ENCODE data around the gene PDC. TPM values are rescaled to one million over a fixed set of nuclear protein-coding genes. Genes with fewer than 3 reads are reported as not detected.

PDC gene
- total RNA-seq, 1 experiment from 2014 or later, result not detected

DNA sequence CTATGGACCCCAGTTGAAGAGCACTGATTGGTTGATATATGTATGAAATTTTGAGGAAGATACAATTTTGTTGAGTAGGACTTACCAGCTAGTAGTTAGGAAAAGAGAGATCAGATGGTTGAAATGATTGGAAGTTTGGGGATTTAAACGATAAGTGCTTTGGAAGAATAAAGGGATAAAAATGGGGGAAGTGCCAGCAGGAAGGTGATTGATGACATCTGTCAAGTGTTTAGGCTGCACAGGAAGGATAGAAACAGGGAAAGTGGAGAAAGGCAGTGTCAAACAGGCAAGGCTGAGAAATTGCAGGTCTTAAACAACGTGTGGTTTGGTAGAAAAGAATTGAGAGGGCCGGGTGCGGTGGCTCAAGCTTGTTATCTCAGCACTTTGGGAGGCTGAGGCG is 22.3 kb downstream of the PDC start:
- H3K4me3 ChIP-seq (ENCODE audit: low read depth in 2 of 2, low read length in 2 of 2), result no peak overlapping the region
- ChIA-PET POLR2A (no interaction called here), CTCF (no interaction called here)
- no peaks in the 10 kb centered on the region for H3K36me3 ChIP-seq (ENCODE audit: control insufficient read depth, insufficient read depth, low read length)
- no peaks in the 10 kb centered on the region for H3K4me1 ChIP-seq (ENCODE audit: control insufficient read depth, insufficient read depth, low read length)
- no peak for DNase-seq (ENCODE audit: low read depth, low spot score)
- H3K27me3 ChIP-seq (ENCODE audit: control insufficient read depth, insufficient read depth, low read length), result no peaks in the 10 kb centered on the region
- H3K9me3 ChIP-seq (ENCODE audit: control insufficient read depth, insufficient read depth, low read depth, low read length), result no peaks in the 10 kb centered on the region
- in situ Hi-C loops (cut with HindIII; ENCODE audit: low pct_unique_long_range_greater_than_20kb, low sequenced_read_pairs) (no loop called here), intact Hi-C loops (cut with micrococcal nuclease; ENCODE audit: unreplicated experiment) (no loop called here)
- TF ChIP-seq TCF7L2 (IDR thresholded peaks at IDR 0.05; ENCODE audit: low read depth, low read length) (no peak), SIN3A (IDR thresholded peaks at IDR 0.05; ENCODE audit: borderline replicate concordance, insufficient read depth, low read depth, low read length) (no peak), REST (IDR thresholded peaks at IDR 0.05; ENCODE audit: insufficient read depth in 1 of 2, low read depth in 2 of 2, low read length in 1 of 2) (no peak), POLR2AphosphoS5 (IDR thresholded peaks at IDR 0.05; ENCODE audit: low read depth, low read length) (no peak)
- TF ChIP-seq, protein P1, sequence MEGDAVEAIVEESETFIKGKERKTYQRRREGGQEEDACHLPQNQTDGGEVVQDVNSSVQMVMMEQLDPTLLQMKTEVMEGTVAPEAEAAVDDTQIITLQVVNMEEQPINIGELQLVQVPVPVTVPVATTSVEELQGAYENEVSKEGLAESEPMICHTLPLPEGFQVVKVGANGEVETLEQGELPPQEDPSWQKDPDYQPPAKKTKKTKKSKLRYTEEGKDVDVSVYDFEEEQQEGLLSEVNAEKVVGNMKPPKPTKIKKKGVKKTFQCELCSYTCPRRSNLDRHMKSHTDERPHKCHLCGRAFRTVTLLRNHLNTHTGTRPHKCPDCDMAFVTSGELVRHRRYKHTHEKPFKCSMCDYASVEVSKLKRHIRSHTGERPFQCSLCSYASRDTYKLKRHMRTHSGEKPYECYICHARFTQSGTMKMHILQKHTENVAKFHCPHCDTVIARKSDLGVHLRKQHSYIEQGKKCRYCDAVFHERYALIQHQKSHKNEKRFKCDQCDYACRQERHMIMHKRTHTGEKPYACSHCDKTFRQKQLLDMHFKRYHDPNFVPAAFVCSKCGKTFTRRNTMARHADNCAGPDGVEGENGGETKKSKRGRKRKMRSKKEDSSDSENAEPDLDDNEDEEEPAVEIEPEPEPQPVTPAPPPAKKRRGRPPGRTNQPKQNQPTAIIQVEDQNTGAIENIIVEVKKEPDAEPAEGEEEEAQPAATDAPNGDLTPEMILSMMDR (IDR thresholded peaks at IDR 0.05), result no peak
- no peak for ATAC-seq
- BruUV-seq (replicated peaks), result no TSS peak
- no peak overlapping the region for H3K27ac ChIP-seq (ENCODE audit: low read length)

- DNase-seq (ENCODE audit: low read depth, low spot score) (no peak), ATAC-seq (no peak)
- ChIA-PET POLR2A (no interaction called here), CTCF (no interaction called here)
- in situ Hi-C loops (cut with HindIII; ENCODE audit: low pct_unique_long_range_greater_than_20kb, low sequenced_read_pairs), result no loop called here
- TF ChIP-seq POLR2AphosphoS5 (IDR thresholded peaks at IDR 0.05; ENCODE audit: low read depth, low read length) (no peak), SIN3A (IDR thresholded peaks at IDR 0.05; ENCODE audit: borderline replicate concordance, insufficient read depth, low read depth, low read length) (no peak)
- H3K4me3 ChIP-seq (ENCODE audit: low read depth in 2 of 2, low read length in 2 of 2), result no peak overlapping the region
- H3K36me3 ChIP-seq (ENCODE audit: control insufficient read depth, insufficient read depth, low read length), result no peaks in the 10 kb centered on the region
- H3K4me1 ChIP-seq (ENCODE audit: control insufficient read depth, insufficient read depth, low read length), result no peaks in the 10 kb centered on the region
- intact Hi-C loops (cut with micrococcal nuclease; ENCODE audit: unreplicated experiment), result no loop called here
- BruUV-seq (replicated peaks), result no TSS peak
- no peaks in the 10 kb centered on the region for H3K27me3 ChIP-seq (ENCODE audit: control insufficient read depth, insufficient read depth, low read length)
- no peak overlapping the region for H3K27ac ChIP-seq (ENCODE audit: low read length)
- H3K9me3 ChIP-seq (ENCODE audit: control insufficient read depth, insufficient read depth, low read depth, low read length), result no peaks in the 10 kb centered on the region
Observed at GRCh38 chr1:186435336-186435735, 25.6 kb downstream of the PDC start.

- no peak for ATAC-seq
- H3K4me1 ChIP-seq (ENCODE audit: control insufficient read depth, insufficient read depth, low read length), result no peaks in the 10 kb centered on the region
- TF ChIP-seq POLR2AphosphoS5 (IDR thresholded peaks at IDR 0.05; ENCODE audit: low read depth, low read length) (no peak), REST (IDR thresholded peaks at IDR 0.05; ENCODE audit: insufficient read depth in 1 of 2, low read depth in 2 of 2, low read length in 1 of 2) (no peak)
- TF ChIP-seq, protein P1 (IDR thresholded peaks at IDR 0.05), result no peak
- H3K27ac ChIP-seq (ENCODE audit: low read length), result no peak overlapping the region
- ChIA-PET CTCF (no interaction called here), POLR2A (no interaction called here)
- no peak for DNase-seq (ENCODE audit: low read depth, low spot score)
- H3K9me3 ChIP-seq (ENCODE audit: control insufficient read depth, insufficient read depth, low read depth, low read length), result no peaks in the 10 kb centered on the region
- in situ Hi-C loops (cut with HindIII; ENCODE audit: low pct_unique_long_range_greater_than_20kb, low sequenced_read_pairs), result no loop called here
- intact Hi-C loops (cut with micrococcal nuclease; ENCODE audit: unreplicated experiment), result no loop called here
- H3K4me3 ChIP-seq (ENCODE audit: low read depth in 2 of 2, low read length in 2 of 2), result no peak overlapping the region
- no peaks in the 10 kb centered on the region for H3K36me3 ChIP-seq (ENCODE audit: control insufficient read depth, insufficient read depth, low read length)
- no peaks in the 10 kb centered on the region for H3K27me3 ChIP-seq (ENCODE audit: control insufficient read depth, insufficient read depth, low read length)
- BruUV-seq (replicated peaks), result no TSS peak
Observed at GRCh38 chr1:186429017-186429416, 31.9 kb downstream of the PDC start.

Measured in Panc1 (cell line).